ENCODE results near the gene SIGLEC12. TPM values are rescaled to one million over a fixed set of nuclear protein-coding genes. Genes with fewer than 3 reads are reported as not detected.
A peak's percentile ranks its signal among the peaks of the same experiment; 100 is the strongest.

SIGLEC12 gene
- total and polyA plus RNA-seq, 9 of the 15 experiments (the other 6 are each of a cell fraction or from before 2014, with no cell fraction given): 0.08 to 1.3 (median 0.54) TPM

DNA sequence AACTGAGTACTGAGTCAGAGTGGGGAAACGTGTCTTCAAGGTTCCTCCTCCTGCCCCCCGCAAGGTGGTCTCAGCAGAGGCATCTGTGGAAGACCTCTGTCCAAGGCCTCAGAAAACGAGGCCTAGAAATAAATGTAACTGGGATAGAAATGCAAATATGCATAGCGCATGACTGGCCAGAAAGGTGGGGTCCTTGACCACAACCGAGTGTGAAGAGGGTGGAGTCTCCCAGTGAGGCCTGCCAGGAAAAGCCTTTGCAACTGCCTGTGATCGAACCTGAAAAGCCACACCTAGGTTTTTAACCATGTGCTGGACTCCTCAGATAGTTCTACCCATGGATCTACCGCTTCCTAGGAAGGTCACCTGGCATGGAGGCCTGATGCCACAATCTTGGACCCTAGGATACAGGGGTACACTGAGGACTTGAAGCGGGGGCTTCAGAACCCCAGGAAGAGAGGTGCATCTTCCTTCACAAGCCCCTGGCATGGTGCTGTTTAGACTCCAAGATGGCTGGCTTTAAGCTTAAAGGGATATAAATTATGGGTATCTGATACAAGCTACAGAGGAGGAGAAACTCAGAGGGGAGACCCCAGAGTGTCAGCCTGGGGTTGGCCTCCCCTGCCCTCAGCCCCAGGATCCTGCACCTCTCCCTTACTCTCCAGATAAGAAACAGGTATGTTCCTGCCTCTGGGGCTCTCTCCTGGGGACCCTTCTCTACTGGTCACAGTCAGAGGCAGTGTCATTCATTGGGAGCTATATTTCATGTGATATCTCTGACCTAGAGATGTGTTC is 48.1 kb upstream of the SIGLEC12 start (continued):
- TF ChIP-seq, protein P1, sequence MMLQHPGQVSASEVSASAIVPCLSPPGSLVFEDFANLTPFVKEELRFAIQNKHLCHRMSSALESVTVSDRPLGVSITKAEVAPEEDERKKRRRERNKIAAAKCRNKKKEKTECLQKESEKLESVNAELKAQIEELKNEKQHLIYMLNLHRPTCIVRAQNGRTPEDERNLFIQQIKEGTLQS (IDR thresholded peaks at IDR 0.05): no peak
- TF ChIP-seq, protein P1 (CRISPR knock-in tag; conservative IDR thresholded peaks at IDR 0.05): no peak
- TF ChIP-seq RBM25 (IDR thresholded peaks at IDR 0.05; ENCODE audit: low read depth, low read length, severe bottlenecking) (no peak), MYC (IDR thresholded peaks at IDR 0.05; ENCODE audit: low read depth, low read length) (peak; percentile 86), MYC (CRISPR knock-in tag; IDR thresholded peaks at IDR 0.05; ENCODE audit: borderline replicate concordance, low read depth) (no peak; the same call in 1 of the 2 replicates)

DNA sequence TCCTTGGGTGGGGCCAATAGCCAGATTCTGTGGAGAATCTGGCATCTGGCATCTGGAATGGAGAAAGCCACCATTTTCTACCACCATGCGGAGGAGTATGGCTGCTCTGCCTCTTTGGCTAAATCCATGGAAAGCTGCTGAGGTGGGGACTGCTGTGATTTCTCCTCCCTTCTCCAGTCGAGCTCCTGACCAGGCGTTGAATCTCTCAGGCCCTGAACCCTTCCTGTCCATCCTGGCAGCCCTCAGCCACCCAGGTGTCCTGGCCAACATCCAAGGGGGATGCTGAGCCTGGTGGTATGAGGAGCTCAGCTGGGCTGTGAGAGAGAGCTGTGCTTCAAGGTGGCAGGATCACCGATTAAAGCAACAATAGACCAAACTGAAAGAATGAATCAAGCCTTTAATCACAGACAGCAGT is 47.3 kb upstream of the SIGLEC12 start:
- ChIA-PET POLR2A (interaction anchor here (0.7 to 3.5 kb wide), 10 partner anchors 10 to 127 kb away, joined by 3 to 31 read pairs (median 10); partner anchors contain the start of gene SIGLEC6), CTCF (ENCODE audit: low intra/inter-chr PET ratio) (no interaction called here)
- intact Hi-C loops (cut with micrococcal nuclease): no loop called here
- TF ChIP-seq ZNF408 (CRISPR knock-in tag; IDR thresholded peaks at IDR 0.05; ENCODE audit: low read depth): no peak
- TF ChIP-seq, protein P2, sequence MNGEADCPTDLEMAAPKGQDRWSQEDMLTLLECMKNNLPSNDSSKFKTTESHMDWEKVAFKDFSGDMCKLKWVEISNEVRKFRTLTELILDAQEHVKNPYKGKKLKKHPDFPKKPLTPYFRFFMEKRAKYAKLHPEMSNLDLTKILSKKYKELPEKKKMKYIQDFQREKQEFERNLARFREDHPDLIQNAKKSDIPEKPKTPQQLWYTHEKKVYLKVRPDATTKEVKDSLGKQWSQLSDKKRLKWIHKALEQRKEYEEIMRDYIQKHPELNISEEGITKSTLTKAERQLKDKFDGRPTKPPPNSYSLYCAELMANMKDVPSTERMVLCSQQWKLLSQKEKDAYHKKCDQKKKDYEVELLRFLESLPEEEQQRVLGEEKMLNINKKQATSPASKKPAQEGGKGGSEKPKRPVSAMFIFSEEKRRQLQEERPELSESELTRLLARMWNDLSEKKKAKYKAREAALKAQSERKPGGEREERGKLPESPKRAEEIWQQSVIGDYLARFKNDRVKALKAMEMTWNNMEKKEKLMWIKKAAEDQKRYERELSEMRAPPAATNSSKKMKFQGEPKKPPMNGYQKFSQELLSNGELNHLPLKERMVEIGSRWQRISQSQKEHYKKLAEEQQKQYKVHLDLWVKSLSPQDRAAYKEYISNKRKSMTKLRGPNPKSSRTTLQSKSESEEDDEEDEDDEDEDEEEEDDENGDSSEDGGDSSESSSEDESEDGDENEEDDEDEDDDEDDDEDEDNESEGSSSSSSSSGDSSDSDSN (IDR thresholded peaks at IDR 0.05; ENCODE audit: borderline replicate concordance in 1 of 2, low read depth in 2 of 2, low read length in 2 of 2): 0 out of 4 replicates have a peak, but pooled peaks of 1 of the 2 experiments have one; percentile 13
- no peak for TF ChIP-seq PML (IDR thresholded peaks at IDR 0.05; ENCODE audit: low read length)
- TF ChIP-seq MED1 (CRISPR knock-in tag; IDR thresholded peaks at IDR 0.05; ENCODE audit: borderline replicate concordance): 0 out of 2 replicates have a peak, but pooled peaks have one; percentile 36
- TF ChIP-seq KDM4B (IDR thresholded peaks at IDR 0.05; ENCODE audit: borderline replicate concordance in 2 of 2, low read depth in 1 of 2): no peak
- TF ChIP-seq TCFL5 (CRISPR knock-in tag; conservative IDR thresholded peaks at IDR 0.05): no peak
- TF ChIP-seq HNRNPL (IDR thresholded peaks at IDR 0.05; ENCODE audit: low read depth, low read length): no peak
- TF ChIP-seq, protein P3, sequence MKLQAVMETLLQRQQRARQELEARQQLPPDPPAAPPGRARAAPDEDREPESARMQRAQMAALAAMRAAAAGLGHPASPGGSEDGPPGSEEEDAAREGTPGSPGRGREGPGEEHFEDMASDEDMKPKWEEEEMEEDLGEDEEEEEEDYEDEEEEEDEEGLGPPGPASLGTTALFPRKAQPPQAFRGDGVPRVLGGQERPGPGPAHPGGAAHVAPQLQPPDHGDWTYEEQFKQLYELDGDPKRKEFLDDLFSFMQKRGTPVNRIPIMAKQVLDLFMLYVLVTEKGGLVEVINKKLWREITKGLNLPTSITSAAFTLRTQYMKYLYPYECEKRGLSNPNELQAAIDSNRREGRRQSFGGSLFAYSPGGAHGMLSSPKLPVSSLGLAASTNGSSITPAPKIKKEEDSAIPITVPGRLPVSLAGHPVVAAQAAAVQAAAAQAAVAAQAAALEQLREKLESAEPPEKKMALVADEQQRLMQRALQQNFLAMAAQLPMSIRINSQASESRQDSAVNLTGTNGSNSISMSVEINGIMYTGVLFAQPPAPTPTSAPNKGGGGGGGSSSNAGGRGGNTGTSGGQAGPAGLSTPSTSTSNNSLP (IDR thresholded peaks at IDR 0.05; ENCODE audit: borderline replicate concordance, low read depth, low read length): no peak

More for the DNA sequence above, 47.3 kb upstream of the SIGLEC12 start:
- BruUV-seq (replicated peaks): no TSS peak
- Histone ChIP-seq H3K9me1 (ENCODE audit: control insufficient read depth, insufficient read depth, low read length) (no peaks in the 10 kb centered on the region), H4K20me1 (replicated peaks; ENCODE audit: control insufficient read depth, insufficient read depth, low read length) (no peaks in the 10 kb centered on the region), H3K27ac (ENCODE audit: extremely low read depth, low read depth, low read length) (peak overlapping the region; percentile 100), H3K79me2 (ENCODE audit: control insufficient read depth, insufficient read depth, low read length) (peaks cover 74% of the 10 kb centered on the region), H3K4me1 (replicated peaks in 1 of 2; ENCODE audit: control insufficient read depth in 2 of 2, insufficient read depth in 2 of 2, low read length in 2 of 2) (peaks cover 50 to 52% of the 10 kb centered on the region in 2 experiments), H3K4me2 (ENCODE audit: insufficient read depth, low read length) (peak overlapping the region; percentile 98), H3K27me3 (ENCODE audit: control insufficient read depth in 2 of 2, insufficient read depth in 2 of 2, low read length in 2 of 2) (no peaks in the 10 kb centered on the region; a peak in 1 of 5 replicates), H3K36me3 (ENCODE audit: control insufficient read depth, insufficient read depth, low read length) (peaks cover 10% of the 10 kb centered on the region; the same call in 2 of the 3 replicates), H3K9me3 (replicated peaks; ENCODE audit: control insufficient read depth, insufficient read depth, low read depth, low read length) (no peaks in the 10 kb centered on the region), H3K9ac (ENCODE audit: insufficient read depth in 1 of 2, low read depth in 2 of 2, low read length in 2 of 2) (peak overlapping the region; percentile 88 to 98), H2AFZ (ENCODE audit: low read depth, low read length) (no peak overlapping the region), H3K4me3 (peak overlapping the region; percentile 51)
- FAIRE-seq: no peak
- in situ Hi-C loops (cut with MboI): no loop called here
- 23% methylated on average over 4 of the region's 4 CpGs for WGBS (ENCODE audit: insufficient coverage, low coverage, missing lambda C conversion rate)
- DNase-seq (ENCODE audit: extremely low read depth in 1 of 4, low spot score in 3 of 4): no peak
- no peak for ATAC-seq

Measured in K562 (cell line).